ENCODE results near the gene RTKN2. TPM values are rescaled to one million over a fixed set of nuclear protein-coding genes. Genes with fewer than 3 reads are reported as not detected.

The RTKN2 gene
- total RNA-seq, 1 experiment from 2014 or later = 14.4 TPM

- WGBS (ENCODE audit: extremely low coverage, insufficient read length, low lambda C conversion rate) = no CpG with 5 or more reads among the region's 2 CpGs
- H3K27ac Mint-ChIP-seq = no peak overlapping the region
- no peak overlapping the region for H3K14ac ChIP-seq (ENCODE audit: insufficient read depth, low read length)
These were observed 105.6 kb downstream of the RTKN2 start for GRCh38 chr10:62163024-62163423.

More at GRCh38 chr10:62163024-62163423, 105.6 kb downstream of the RTKN2 start:
- Histone ChIP-seq H3K4me1 (ENCODE audit: insufficient read depth, low read length) (no peaks in the 10 kb centered on the region), H3K4ac (ENCODE audit: low read depth, low read length) (no peak overlapping the region), H4K8ac (replicated peaks; ENCODE audit: insufficient read length, low read depth, low read length) (no peak overlapping the region), H3K23me2 (ENCODE audit: insufficient read length, low read depth, low read length, poor library complexity, severe bottlenecking) (no peaks in the 10 kb centered on the region), H3K9me3 (ENCODE audit: control insufficient read depth, low read depth, low read length) (no peaks in the 10 kb centered on the region), H3K18ac (ENCODE audit: insufficient read length, low read depth, low read length) (no peak overlapping the region), H3K4me2 (ENCODE audit: insufficient read depth, insufficient read length, low read length) (no peak overlapping the region), H3K23ac (ENCODE audit: insufficient read length, low read depth, low read length) (no peak overlapping the region), H3K27ac (ENCODE audit: insufficient read length, low read depth, low read length) (no peak overlapping the region), H4K5ac (ENCODE audit: insufficient read length, low read depth, low read length) (no peak overlapping the region), H3K9ac (ENCODE audit: extremely low read depth, insufficient read length, low read length) (no peak overlapping the region), H2AFZ (ENCODE audit: low read length) (no peak overlapping the region), H3K79me1 (ENCODE audit: insufficient read depth, low read depth, low read length, poor library complexity, severe bottlenecking) (no peaks in the 10 kb centered on the region), H2BK12ac (ENCODE audit: insufficient read length, low read depth, low read length) (no peak overlapping the region), H2AK5ac (ENCODE audit: insufficient read length, low read length) (no peak overlapping the region), H2BK5ac (ENCODE audit: insufficient read length, low read length) (no peak overlapping the region), H3K56ac (ENCODE audit: insufficient read length, low read depth, low read length) (no peak overlapping the region), H3T11ph (ENCODE audit: low read length) (no peak overlapping the region), H3K27me3 (ENCODE audit: insufficient read depth, low read length) (no peaks in the 10 kb centered on the region), H4K20me1 (ENCODE audit: control insufficient read depth, insufficient read depth, insufficient read length) (no peaks in the 10 kb centered on the region), H2BK15ac (ENCODE audit: low read depth, low read length) (no peak overlapping the region), H3K79me2 (ENCODE audit: insufficient read depth, low read length) (no peaks in the 10 kb centered on the region), H2BK120ac (ENCODE audit: low read depth, low read length, poor library complexity, severe bottlenecking) (no peak overlapping the region), H2BK20ac (ENCODE audit: low read depth, low read length, poor library complexity, severe bottlenecking) (no peak overlapping the region), H4K91ac (ENCODE audit: insufficient read length, low read depth, low read length) (no peak overlapping the region)
- Mint-ChIP-seq H3K4me3 (no peak overlapping the region), H3K36me3 (ENCODE audit: insufficient read depth in 1 of 3, low read depth in 3 of 3) (no peaks in the 10 kb centered on the region), H3K9me3 (no peaks in the 10 kb centered on the region), H3K4me1 (peaks cover 0 to 6% of the 10 kb centered on the region in 2 experiments; a peak in 2 of 4 replicates), H3K27me3 (ENCODE audit: low read depth) (no peaks in the 10 kb centered on the region)
- TF ChIP-seq CTCF (conservative IDR thresholded peaks at IDR 0.05) = no peak
- DNase-seq = no peak

Measured in H9 (cell line).